ENCODE results near the gene FMN1. TPM values are rescaled to one million over a fixed set of nuclear protein-coding genes. Genes with fewer than 3 reads are reported as not detected.

FMN1 gene
- total RNA-seq, 2 donors from 2014 or later: 2.4 to 3.1 TPM

GRCh38 chr15:33158366-33158765 is 36.1 kb downstream of the FMN1 start:
- no peaks in the 10 kb centered on the region for H3K4me1 ChIP-seq
- H3K4me3 ChIP-seq: no peak overlapping the region
- no peaks in the 10 kb centered on the region for H3K27me3 ChIP-seq
- no peak for DNase-seq (ENCODE audit: low spot score)
- H3K36me3 ChIP-seq: no peaks in the 10 kb centered on the region
- TF ChIP-seq, protein P1, sequence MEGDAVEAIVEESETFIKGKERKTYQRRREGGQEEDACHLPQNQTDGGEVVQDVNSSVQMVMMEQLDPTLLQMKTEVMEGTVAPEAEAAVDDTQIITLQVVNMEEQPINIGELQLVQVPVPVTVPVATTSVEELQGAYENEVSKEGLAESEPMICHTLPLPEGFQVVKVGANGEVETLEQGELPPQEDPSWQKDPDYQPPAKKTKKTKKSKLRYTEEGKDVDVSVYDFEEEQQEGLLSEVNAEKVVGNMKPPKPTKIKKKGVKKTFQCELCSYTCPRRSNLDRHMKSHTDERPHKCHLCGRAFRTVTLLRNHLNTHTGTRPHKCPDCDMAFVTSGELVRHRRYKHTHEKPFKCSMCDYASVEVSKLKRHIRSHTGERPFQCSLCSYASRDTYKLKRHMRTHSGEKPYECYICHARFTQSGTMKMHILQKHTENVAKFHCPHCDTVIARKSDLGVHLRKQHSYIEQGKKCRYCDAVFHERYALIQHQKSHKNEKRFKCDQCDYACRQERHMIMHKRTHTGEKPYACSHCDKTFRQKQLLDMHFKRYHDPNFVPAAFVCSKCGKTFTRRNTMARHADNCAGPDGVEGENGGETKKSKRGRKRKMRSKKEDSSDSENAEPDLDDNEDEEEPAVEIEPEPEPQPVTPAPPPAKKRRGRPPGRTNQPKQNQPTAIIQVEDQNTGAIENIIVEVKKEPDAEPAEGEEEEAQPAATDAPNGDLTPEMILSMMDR (IDR thresholded peaks at IDR 0.05): no peak
- no peaks in the 10 kb centered on the region for H3K9me3 ChIP-seq
- H3K27ac ChIP-seq: no peak overlapping the region

- Histone ChIP-seq H3K4me1 (no peaks in the 10 kb centered on the region), H3K4me3 (no peak overlapping the region), H3K36me3 (no peaks in the 10 kb centered on the region), H3K27ac (no peak overlapping the region), H3K9me3 (no peaks in the 10 kb centered on the region), H3K27me3 (no peaks in the 10 kb centered on the region)
- DNase-seq (ENCODE audit: low spot score): no peak
- TF ChIP-seq, protein P1 (IDR thresholded peaks at IDR 0.05): no peak
These were observed 37.0 kb downstream of the FMN1 start for GRCh38 chr15:33157371-33158037.

GRCh38 chr15:33155691-33156420 is 38.7 kb downstream of the FMN1 start:
- DNase-seq (ENCODE audit: low spot score): no peak
- Histone ChIP-seq H3K4me1 (no peaks in the 10 kb centered on the region), H3K4me3 (no peak overlapping the region), H3K9me3 (no peaks in the 10 kb centered on the region), H3K27me3 (no peaks in the 10 kb centered on the region), H3K36me3 (no peaks in the 10 kb centered on the region), H3K27ac (no peak overlapping the region)
- TF ChIP-seq, protein P1 (IDR thresholded peaks at IDR 0.05): no peak

DNA sequence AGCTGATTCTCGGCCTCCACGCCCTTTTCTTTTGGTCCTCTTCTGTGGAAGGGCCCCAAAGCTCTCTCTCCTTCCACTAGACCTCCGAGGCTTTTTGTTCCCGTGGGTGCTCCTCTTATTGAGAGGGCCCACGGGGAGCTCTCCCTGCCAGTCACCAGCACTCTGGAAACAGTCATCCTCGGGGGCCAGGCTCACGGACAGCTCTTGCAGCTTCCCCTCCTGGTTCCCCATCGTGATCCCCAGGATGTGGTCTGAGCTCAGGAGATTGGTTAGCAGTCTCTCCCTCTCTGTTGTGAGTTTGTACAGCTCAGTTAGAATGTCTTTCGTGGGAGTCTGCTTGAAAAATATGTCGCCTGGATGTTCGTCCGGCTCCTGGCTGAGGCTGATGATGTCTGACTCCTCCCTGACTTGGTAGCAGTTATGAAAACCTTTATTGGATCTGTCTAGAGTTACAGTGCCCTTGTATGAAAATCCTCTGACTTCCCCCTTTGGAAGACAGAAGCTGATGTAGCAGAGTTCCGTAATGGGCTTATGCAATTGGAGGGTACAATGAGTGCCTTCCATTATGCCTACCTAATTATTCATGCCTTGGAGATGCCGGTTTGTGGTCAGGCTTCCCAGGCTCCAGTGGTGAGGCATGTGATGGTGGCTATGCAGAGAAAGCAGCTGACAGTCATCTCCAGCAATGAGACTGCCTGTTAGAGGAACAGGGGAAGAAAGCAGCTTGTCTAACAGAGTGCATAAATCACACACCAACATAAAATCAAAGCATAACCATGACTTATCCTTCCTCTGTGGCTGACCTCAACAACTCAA is 40.0 kb downstream of the FMN1 start:
- Histone ChIP-seq H3K9me3 (no peaks in the 10 kb centered on the region), H3K27ac (peak overlapping the region; percentile 35 to 48), H3K27me3 (no peaks in the 10 kb centered on the region), H3K36me3 (no peaks in the 10 kb centered on the region), H3K4me3 (peak overlapping the region in 1 of 2 donors; percentile 24), H3K4me1 (no peaks in the 10 kb centered on the region)
- no peak for DNase-seq (ENCODE audit: low spot score)
- TF ChIP-seq, protein P1 (IDR thresholded peaks at IDR 0.05): no peak

DNA sequence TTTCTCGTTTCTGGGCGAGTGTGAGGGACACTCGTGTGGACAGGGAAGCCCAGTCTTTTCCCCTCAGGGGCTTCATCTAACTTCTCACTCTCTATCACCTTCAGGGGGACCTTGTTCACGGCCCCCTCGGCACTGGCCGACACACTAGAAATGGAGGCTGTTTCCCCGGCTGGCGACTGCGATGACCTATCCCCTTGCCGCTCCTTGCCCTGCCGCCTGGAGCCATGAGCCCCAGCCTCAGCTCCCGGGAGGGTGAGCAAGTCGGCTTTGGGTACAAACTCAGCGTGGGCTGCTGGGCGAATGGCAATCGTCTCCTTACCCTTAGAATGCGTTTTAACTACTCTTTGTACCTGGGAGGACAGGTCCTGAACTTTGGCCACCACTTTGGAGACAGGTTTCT is 41.0 kb downstream of the FMN1 start:
- Histone ChIP-seq H3K27me3 (no peaks in the 10 kb centered on the region), H3K36me3 (no peaks in the 10 kb centered on the region), H3K4me1 (no peaks in the 10 kb centered on the region), H3K27ac (peak overlapping the region in 1 of 2 donors; percentile 48), H3K9me3 (no peaks in the 10 kb centered on the region), H3K4me3 (peak overlapping the region; percentile 11 to 24)
- no peak for DNase-seq (ENCODE audit: low spot score)
- TF ChIP-seq, protein P1 (IDR thresholded peaks at IDR 0.05): no peak

All from right atrium auricular region (tissue), 2 donors.